Measurements from ENCODE around the gene MVB12A. TPM values are rescaled to one million over a fixed set of nuclear protein-coding genes. Genes with fewer than 3 reads are reported as not detected.
A peak's percentile ranks its signal among the peaks of the same experiment; 100 is the strongest.

MVB12A gene
- total RNA-seq, 1 experiment from 2014 or later: 75.1 TPM

DNA sequence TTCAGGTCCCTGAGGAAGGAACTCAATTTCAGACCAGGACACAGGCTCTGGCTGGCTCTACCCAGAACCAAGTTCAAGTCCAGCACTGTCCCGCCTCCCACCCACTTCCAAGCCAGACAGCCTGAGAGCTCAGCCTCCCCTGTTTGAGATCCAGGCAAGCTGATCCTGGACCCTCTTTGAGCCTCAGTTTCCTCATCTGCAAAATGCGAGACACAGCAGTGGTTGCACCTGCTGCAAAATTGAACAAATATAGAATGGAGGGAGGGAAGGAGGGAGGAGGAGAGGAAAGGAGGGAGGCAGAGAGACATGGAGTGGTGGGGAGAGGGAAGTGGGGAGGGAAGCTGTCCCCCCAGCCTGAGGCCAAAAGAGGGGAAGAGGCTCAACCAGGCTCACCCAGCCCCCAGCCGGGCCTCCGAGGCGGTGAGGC is 27.9 kb downstream of the MVB12A start:
- H3K27me3 ChIP-seq (ENCODE audit: control insufficient read depth, insufficient read depth, low read length): peaks cover 22% of the 10 kb centered on the region
- DNase-seq: no peak
- peak overlapping the region; percentile 47 for H3K4me3 ChIP-seq (ENCODE audit: insufficient read depth, low read depth, low read length)

GRCh38 chr19:17448131-17448967 is 28.5 kb downstream of the MVB12A start, which contains the start of gene TMEM221:
TSS of gene TMEM221 (minus strand) at chr19:17448668. CDS start at chr19:17448462, 206 bp downstream.
- Histone ChIP-seq H3K36me3 (replicated peaks; ENCODE audit: control insufficient read depth, insufficient read depth, low read length) (no peaks in the 10 kb centered on the region), H3K27me3 (ENCODE audit: control insufficient read depth, insufficient read depth, low read length) (peaks cover 22% of the 10 kb centered on the region), H3K4me3 (ENCODE audit: insufficient read depth, low read depth, low read length) (peak within 1 kb of the TSS; percentile 47)
- peak; percentile 95 for DNase-seq

More for the DNA sequence above, 27.9 kb downstream of the MVB12A start:
- H3K36me3 ChIP-seq (replicated peaks; ENCODE audit: control insufficient read depth, insufficient read depth, low read length): no peaks in the 10 kb centered on the region

GRCh38 chr19:17450264-17451075 is 30.6 kb downstream of the MVB12A start:
- no peak overlapping the region for H3K4me3 ChIP-seq (ENCODE audit: insufficient read depth, low read depth, low read length)
- H3K36me3 ChIP-seq (replicated peaks; ENCODE audit: control insufficient read depth, insufficient read depth, low read length): no peaks in the 10 kb centered on the region
- DNase-seq: no peak
- H3K27me3 ChIP-seq (ENCODE audit: control insufficient read depth, insufficient read depth, low read length): peaks cover 35% of the 10 kb centered on the region

DNA sequence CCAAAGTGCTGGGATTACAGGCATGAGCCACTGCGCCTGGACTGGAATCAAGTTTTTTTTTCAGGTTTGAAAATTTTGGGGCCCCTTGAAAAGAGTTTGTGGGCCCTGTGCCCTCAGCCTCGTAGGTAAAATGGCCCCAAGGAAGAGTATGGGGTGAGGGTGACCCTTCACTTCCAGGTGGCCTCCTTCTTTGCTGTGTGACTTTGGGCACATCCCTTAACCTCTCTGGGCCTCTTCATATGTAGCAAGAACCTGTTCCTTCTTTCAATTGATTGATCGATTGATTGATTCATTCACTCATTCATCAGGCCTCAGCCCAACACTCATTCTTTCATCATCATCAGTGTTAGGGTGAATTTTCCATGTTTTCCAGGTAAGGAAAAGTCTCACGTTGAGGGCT is 32.0 kb downstream of the MVB12A start:
- DNase-seq: no peak
- H3K4me3 ChIP-seq (ENCODE audit: insufficient read depth, low read depth, low read length): no peak overlapping the region
- no peaks in the 10 kb centered on the region for H3K36me3 ChIP-seq (replicated peaks; ENCODE audit: control insufficient read depth, insufficient read depth, low read length)
- H3K27me3 ChIP-seq (ENCODE audit: control insufficient read depth, insufficient read depth, low read length): peaks cover 45% of the 10 kb centered on the region

DNA sequence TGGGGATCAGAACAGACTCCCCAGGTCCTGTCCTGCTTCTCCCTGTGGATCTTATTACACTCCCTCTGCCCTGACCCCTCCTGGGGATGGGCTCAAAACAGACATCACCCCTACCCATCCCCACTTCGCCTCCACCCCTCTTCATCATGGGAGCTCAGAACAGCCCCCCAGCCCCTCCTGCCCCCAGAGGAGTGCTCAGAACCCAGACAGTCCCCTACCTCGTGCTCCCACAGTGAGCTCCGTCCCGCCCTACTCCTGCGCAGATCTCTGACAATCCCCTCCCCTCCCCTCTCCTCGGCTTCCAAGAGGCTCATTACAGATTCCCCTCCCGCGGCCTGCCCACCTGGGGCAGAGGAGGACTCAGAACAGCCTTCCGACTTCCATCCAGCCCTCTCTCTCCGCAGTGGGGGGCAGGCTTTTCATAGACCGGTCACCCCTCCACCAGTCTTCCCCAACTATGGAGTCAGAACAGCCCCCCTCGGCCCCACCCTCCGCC is 34.8 kb downstream of the MVB12A start:
- DNase-seq: peak; percentile 88
- Histone ChIP-seq H3K4me3 (ENCODE audit: insufficient read depth, low read depth, low read length) (peak overlapping the region; percentile 25; the same call in 1 of the 2 replicates), H3K27me3 (ENCODE audit: control insufficient read depth, insufficient read depth, low read length) (peaks cover 36% of the 10 kb centered on the region), H3K36me3 (replicated peaks; ENCODE audit: control insufficient read depth, insufficient read depth, low read length) (no peaks in the 10 kb centered on the region)

- DNase-seq: peak; percentile 80
- H3K4me3 ChIP-seq (ENCODE audit: insufficient read depth, low read depth, low read length): peak overlapping the region; percentile 10; the same call in 1 of the 2 replicates
Measured at GRCh38 chr19:17455308-17456123, 35.7 kb downstream of the MVB12A start.

DNA sequence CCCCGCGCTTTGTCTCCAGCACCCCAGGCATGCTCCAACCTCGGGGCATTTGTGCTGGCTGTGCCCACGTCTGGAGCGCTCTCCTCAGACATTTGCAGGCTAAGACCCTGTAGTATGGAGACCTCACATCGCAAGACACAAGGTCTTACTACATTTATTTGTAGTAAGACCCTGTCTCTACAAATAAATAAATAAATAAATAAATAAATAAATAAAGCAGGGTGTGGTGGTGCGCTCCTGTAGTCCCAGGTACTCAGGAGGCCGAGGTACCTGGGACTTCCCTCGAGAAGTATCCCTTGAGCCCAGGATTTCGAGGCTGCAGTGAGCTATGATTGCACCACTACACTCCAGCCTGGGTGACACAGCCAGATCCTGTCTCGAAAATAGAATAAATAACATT is 36.3 kb downstream of the MVB12A start:
- Histone ChIP-seq H3K27me3 (ENCODE audit: control insufficient read depth, insufficient read depth, low read length) (peaks cover 33% of the 10 kb centered on the region), H3K4me3 (ENCODE audit: insufficient read depth, low read depth, low read length) (no peak overlapping the region), H3K36me3 (replicated peaks; ENCODE audit: control insufficient read depth, insufficient read depth, low read length) (no peaks in the 10 kb centered on the region)
- DNase-seq: no peak

More at GRCh38 chr19:17455308-17456123, 35.7 kb downstream of the MVB12A start:
- H3K27me3 ChIP-seq (ENCODE audit: control insufficient read depth, insufficient read depth, low read length): peaks cover 33% of the 10 kb centered on the region
- H3K36me3 ChIP-seq (replicated peaks; ENCODE audit: control insufficient read depth, insufficient read depth, low read length): no peaks in the 10 kb centered on the region

- Histone ChIP-seq H3K36me3 (replicated peaks; ENCODE audit: control insufficient read depth, insufficient read depth, low read length) (no peaks in the 10 kb centered on the region), H3K4me3 (ENCODE audit: insufficient read depth, low read depth, low read length) (no peak overlapping the region), H3K27me3 (ENCODE audit: control insufficient read depth, insufficient read depth, low read length) (peaks cover 33% of the 10 kb centered on the region)
- DNase-seq: no peak
Measured at GRCh38 chr19:17457616-17458015, 37.8 kb downstream of the MVB12A start.

DNA sequence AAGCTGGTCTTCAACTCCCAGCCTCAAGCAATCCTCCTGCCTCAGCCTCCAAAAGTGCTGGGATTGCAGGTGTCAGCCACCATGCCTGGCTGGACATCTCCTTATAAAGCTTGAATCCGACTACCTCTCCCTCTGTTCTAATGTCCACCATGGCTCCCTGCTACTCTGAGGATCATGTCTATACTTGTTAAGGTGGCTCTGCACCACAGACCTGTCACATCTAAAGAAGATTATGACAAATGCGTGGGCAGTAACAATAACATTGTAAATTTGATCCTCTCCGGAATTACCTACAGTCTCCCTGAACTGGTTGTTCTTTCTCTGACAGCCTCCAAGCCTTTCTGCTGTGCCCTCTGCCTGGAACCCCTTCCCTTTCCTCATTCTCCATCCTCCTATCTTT is 39.1 kb downstream of the MVB12A start:
- no peak overlapping the region for H3K4me3 ChIP-seq (ENCODE audit: insufficient read depth, low read depth, low read length)
- DNase-seq: no peak
- H3K36me3 ChIP-seq (replicated peaks; ENCODE audit: control insufficient read depth, insufficient read depth, low read length): no peaks in the 10 kb centered on the region
- H3K27me3 ChIP-seq (ENCODE audit: control insufficient read depth, insufficient read depth, low read length): peaks cover 29% of the 10 kb centered on the region

DNA sequence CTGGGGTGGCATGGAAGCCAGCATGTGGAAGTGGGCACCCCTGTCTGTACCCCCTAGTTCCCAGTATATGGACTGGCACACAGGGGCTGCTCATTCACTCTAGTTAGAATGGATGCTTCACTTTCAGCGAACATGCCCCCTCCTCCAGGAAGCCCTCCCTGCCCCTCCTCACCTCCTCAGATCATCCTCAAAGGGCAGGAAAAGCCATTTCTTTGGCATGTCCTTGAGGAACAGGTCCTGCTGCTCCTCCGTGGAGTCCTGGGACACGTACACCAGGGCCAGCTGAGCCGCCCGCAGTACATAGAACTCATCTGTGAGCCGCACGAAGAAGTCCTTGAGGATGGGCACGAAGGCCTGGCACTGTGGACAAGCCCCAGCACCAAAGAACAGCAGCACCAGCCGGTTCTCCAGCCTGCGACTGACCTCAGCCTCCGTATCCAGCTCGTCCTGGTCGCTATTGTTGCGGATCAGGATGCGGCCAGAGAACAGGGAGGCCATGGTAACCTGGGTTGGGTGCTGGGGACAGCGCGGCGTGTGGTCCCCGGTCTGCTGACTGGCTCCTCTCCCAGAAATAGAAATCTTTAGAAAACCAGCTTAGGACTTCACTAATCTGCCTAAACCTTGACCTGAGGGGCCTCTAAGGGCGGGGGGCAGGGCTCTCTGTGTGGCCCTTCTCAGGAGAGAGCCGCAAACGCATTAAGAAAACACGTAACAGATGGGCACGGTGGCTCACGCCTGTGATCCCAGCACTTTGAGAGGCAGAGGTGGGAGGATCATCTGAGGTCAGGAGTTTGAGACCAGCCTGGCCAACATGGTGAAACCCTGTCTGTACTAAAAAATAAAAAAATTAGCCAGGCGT is 40.8 kb downstream of the MVB12A start, which contains the start of gene NXNL1:
NXNL1 (minus strand) TSS at position 555 of the 859 bp plus-strand sequence; CDS start at position 498, 57 bp downstream.
- peaks cover 16% of the 10 kb centered on the region for H3K27me3 ChIP-seq (ENCODE audit: control insufficient read depth, insufficient read depth, low read length)

GRCh38 chr19:17466487-17466850 is 46.6 kb downstream of the MVB12A start:
- Histone ChIP-seq H3K27me3 (ENCODE audit: control insufficient read depth, insufficient read depth, low read length) (peaks cover 12% of the 10 kb centered on the region), H3K4me3 (ENCODE audit: insufficient read depth, low read depth, low read length) (no peak overlapping the region), H3K36me3 (replicated peaks; ENCODE audit: control insufficient read depth, insufficient read depth, low read length) (no peaks in the 10 kb centered on the region)
- no peak for DNase-seq

More for the DNA sequence above, 40.8 kb downstream of the MVB12A start, which contains the start of gene NXNL1:
- no peak for DNase-seq
- Histone ChIP-seq H3K4me3 (ENCODE audit: insufficient read depth, low read depth, low read length) (no peak within 1 kb of the TSS), H3K36me3 (replicated peaks; ENCODE audit: control insufficient read depth, insufficient read depth, low read length) (no peaks in the 10 kb centered on the region)

GRCh38 chr19:17467471-17468301 is 47.8 kb downstream of the MVB12A start:
- Histone ChIP-seq H3K4me3 (ENCODE audit: insufficient read depth, low read depth, low read length) (no peak overlapping the region), H3K27me3 (ENCODE audit: control insufficient read depth, insufficient read depth, low read length) (peaks cover 16% of the 10 kb centered on the region), H3K36me3 (replicated peaks; ENCODE audit: control insufficient read depth, insufficient read depth, low read length) (no peaks in the 10 kb centered on the region)
- DNase-seq: no peak
